ENCODE measurements around the gene CYSTM1. TPM values are rescaled to one million over a fixed set of nuclear protein-coding genes. Genes with fewer than 3 reads are reported as not detected.
A peak's percentile ranks its signal among the peaks of the same experiment; 100 is the strongest.
"Not testable (repeated sequence)": the region's sequence is repeated elsewhere in the genome, so short reads cannot be mapped to it uniquely, and the experiment has no call there.

The CYSTM1 gene
- polyA plus RNA-seq, 3 donors = 67.3 to 74.9 (median 71.4) TPM

- peak in 2 of 3 donors; percentile 51 to 56 for DNase-seq (ENCODE audit: low read depth in 3 of 3, low spot score in 2 of 3)
Observed at GRCh38 chr5:140175367-140176030, 511 bp downstream of the CYSTM1 start.

- DNase-seq (ENCODE audit: low read depth in 3 of 3, low spot score in 2 of 3) = no peak
Observed at GRCh38 chr5:140176031-140176387, 1.0 kb downstream of the CYSTM1 start.

- DNase-seq (ENCODE audit: low read depth in 3 of 3, low spot score in 2 of 3) = no peak
Observed at GRCh38 chr5:140178086-140178410, 3.1 kb downstream of the CYSTM1 start.

- no peak for DNase-seq (ENCODE audit: low read depth in 3 of 3, low spot score in 2 of 3)
Observed at GRCh38 chr5:140178482-140179116, 3.6 kb downstream of the CYSTM1 start.

- DNase-seq (ENCODE audit: low read depth in 3 of 3, low spot score in 2 of 3) = no peak
Observed at GRCh38 chr5:140181002-140181483, 6.1 kb downstream of the CYSTM1 start.

GRCh38 chr5:140181525-140181924 is 6.5 kb downstream of the CYSTM1 start:
- no peak for DNase-seq (ENCODE audit: low read depth in 3 of 3, low spot score in 2 of 3)

GRCh38 chr5:140182075-140182711 is 7.2 kb downstream of the CYSTM1 start:
- no peak for DNase-seq (ENCODE audit: low read depth in 3 of 3, low spot score in 2 of 3)

- DNase-seq (ENCODE audit: low read depth in 3 of 3, low spot score in 2 of 3) = no peak
Observed at GRCh38 chr5:140182803-140183367, 7.9 kb downstream of the CYSTM1 start.

GRCh38 chr5:140185409-140185808 is 10.4 kb downstream of the CYSTM1 start:
- DNase-seq (ENCODE audit: low read depth in 3 of 3, low spot score in 2 of 3) = no peak

GRCh38 chr5:140186267-140186671 is 11.3 kb downstream of the CYSTM1 start:
- no peak for DNase-seq (ENCODE audit: low read depth in 3 of 3, low spot score in 2 of 3)

- no peak for DNase-seq (ENCODE audit: low read depth in 3 of 3, low spot score in 2 of 3)
Observed at GRCh38 chr5:140189253-140189652, 14.3 kb downstream of the CYSTM1 start.

GRCh38 chr5:140189977-140190871 is 15.2 kb downstream of the CYSTM1 start:
- no peak for DNase-seq (ENCODE audit: low read depth in 3 of 3, low spot score in 2 of 3)

GRCh38 chr5:140190872-140191218 is 15.9 kb downstream of the CYSTM1 start:
- no peak for DNase-seq (ENCODE audit: low read depth in 3 of 3, low spot score in 2 of 3)

- DNase-seq (ENCODE audit: low read depth in 3 of 3, low spot score in 2 of 3) = no peak
Observed at GRCh38 chr5:140192715-140193430, 17.9 kb downstream of the CYSTM1 start.

GRCh38 chr5:140194662-140195061 is 19.7 kb downstream of the CYSTM1 start:
- no peak for DNase-seq (ENCODE audit: low read depth in 3 of 3, low spot score in 2 of 3)

GRCh38 chr5:140196115-140196814 is 21.3 kb downstream of the CYSTM1 start:
- no peak for DNase-seq (ENCODE audit: low read depth in 3 of 3, low spot score in 2 of 3)

- DNase-seq (ENCODE audit: low read depth in 3 of 3, low spot score in 2 of 3) = no peak
Observed at GRCh38 chr5:140197023-140197422, 22.0 kb downstream of the CYSTM1 start.

GRCh38 chr5:140198915-140199314 is 23.9 kb downstream of the CYSTM1 start:
- DNase-seq (ENCODE audit: low read depth in 3 of 3, low spot score in 2 of 3) = not testable (repeated sequence)

- DNase-seq (ENCODE audit: low read depth in 3 of 3, low spot score in 2 of 3) = no peak
Observed at GRCh38 chr5:140202078-140202477, 27.1 kb downstream of the CYSTM1 start.

GRCh38 chr5:140202610-140203009 is 27.6 kb downstream of the CYSTM1 start:
- no peak for DNase-seq (ENCODE audit: low read depth in 3 of 3, low spot score in 2 of 3)

Measured in right renal cortex interstitium (tissue), 3 donors.